HCT116 (cell line): Measurements from ENCODE around the gene USP2. TPM values are rescaled to one million over a fixed set of nuclear protein-coding genes. Genes with fewer than 3 reads are reported as not detected.

Source experiments
- ATAC-seq: fragments of 200-7000 bp; cut with Tn5 transposase; 2 replicates; pipeline ENCODE4 v1.9.1; 2020; ENCODE audit warnings: mild to moderate bottlenecking, moderate library complexity
- BruUV-seq: library from RNA; stranded (reverse); fragments of 400-500 nt; replicated peaks from 2 replicates; lab custom pipeline; 2021; lab: Mats Ljungman, UMichigan
- CTCF ChIA-PET: fragments of 300-600 bp; sonication (Branson Sonifier 250); formaldehyde crosslinking; loops from one replicate; lab custom pipeline; 2021; ENCODE audit warnings: antibody characterized with exemption; lab: Charles Lee
- POLR2A ChIA-PET: fragments of 300-600, 350-600 bp; sonication (Branson Sonifier 250); formaldehyde crosslinking; loops from one replicate; lab custom pipeline; 2021; ENCODE audit warnings: antibody characterized with exemption; lab: Charles Lee
- RAD21 ChIA-PET, 2 experiments: fragments of 300-600 bp; sonication (Branson Sonifier 250); formaldehyde crosslinking; loops; one replicate each; lab custom pipeline; 2023; ENCODE audit warnings: low total read pairs in 2 of 2; ENCODE audit not compliant: uncharacterized antibody in 2 of 2, unreplicated experiment in 2 of 2, low non-redundant PET in 1 of 2; lab: Charles Lee
- DNase-seq: peaks from one replicate; pipeline ENCODE4 v3.0.0-alpha.2; 2010; ENCODE audit warnings: low read depth, low spot score
- H2AFZ ChIP-seq: fragments of 200-600 bp; shearing (Covaris generic), sonication (generic); 2 replicates; pipeline ENCODE4 v1.6.1; 2017; ENCODE audit warnings: low read depth, mixed run types, mixed read lengths, antibody characterized with exemption, low read length; ENCODE audit not compliant: poor library complexity, severe bottlenecking
- H3K27ac ChIP-seq: 2 replicates; pipeline ENCODE4 v1.5.1; 2012; ENCODE audit warnings: low read depth, low read length
- H3K27me3 ChIP-seq: fragments of 200-600 bp; sonication (generic); 2 replicates; pipeline ENCODE4 v1.6.1; 2016; ENCODE audit warnings: mixed run types, low read length, mixed read lengths; ENCODE audit not compliant: insufficient read depth
- H3K36me3 ChIP-seq, 2 experiments: fragments of 200-500 bp in 1 of 2; fragments of 200-600 bp in 1 of 2; sonication (Bioruptor generic) in 1 of 2; sonication (generic) in 1 of 2; 2 replicates each; pipeline versions ENCODE4 v1.5.1 to v1.6.1; 2014 to 2016; ENCODE audit warnings: low read length in 2 of 2, inconsistent platforms in 1 of 2, mixed read lengths in 1 of 2, mixed run types in 1 of 2; ENCODE audit not compliant: insufficient read depth in 2 of 2, control insufficient read depth in 1 of 2
- H3K4me1 ChIP-seq, 2 experiments: fragments of 200-600 bp in 1 of 2; sonication (generic) in 1 of 2; 2 replicates each; pipeline versions ENCODE4 v1.5.1 to v1.6.1; 2012 to 2017; ENCODE audit warnings: low read length in 2 of 2, inconsistent platforms in 1 of 2, mild to moderate bottlenecking in 1 of 2, mixed read lengths in 1 of 2, mixed run types in 1 of 2, moderate library complexity in 1 of 2; ENCODE audit not compliant: insufficient read depth in 2 of 2, control insufficient read depth in 1 of 2
- H3K4me2 ChIP-seq: fragments of 200-600 bp; sonication (generic); 2 replicates; pipeline ENCODE4 v1.6.1; 2017; ENCODE audit warnings: mixed run types, low read length, mixed read lengths
- H3K4me3 ChIP-seq, 2 experiments: fragments of 200-600 bp in 1 of 2; sonication (generic) in 1 of 2; replicated peaks in 1 of 2; 2 replicates each; pipeline ENCODE4 v1.5.1; 2011 to 2016; ENCODE audit warnings: low read length in 2 of 2, control low read depth in 1 of 2, low read depth in 1 of 2, mild to moderate bottlenecking in 1 of 2, mixed read lengths in 1 of 2, mixed run types in 1 of 2
- H3K79me2 ChIP-seq: fragments of 200-600 bp; sonication (generic); 2 replicates; pipeline ENCODE4 v1.6.1; 2017; ENCODE audit warnings: mild to moderate bottlenecking, mixed run types, low read length, moderate library complexity, mixed read lengths; ENCODE audit not compliant: insufficient read depth
- H3K9ac ChIP-seq: fragments of 200-600 bp; sonication (generic); 2 replicates; pipeline ENCODE4 v1.6.1; 2016; ENCODE audit warnings: low read length, mixed read lengths
- H3K9me2 ChIP-seq: fragments of 200-600 bp; sonication (generic), shearing (Covaris generic); 2 replicates; pipeline ENCODE4 v1.6.1; 2017; ENCODE audit warnings: mixed run types, mild to moderate bottlenecking, moderate library complexity; ENCODE audit not compliant: insufficient read depth
- H3K9me3 ChIP-seq, 2 experiments: fragments of 200-500 bp in 1 of 2; fragments of 200-600 bp in 1 of 2; sonication (Bioruptor generic) in 1 of 2; sonication (generic) in 1 of 2; 2 replicates each; pipeline ENCODE4 v1.6.1; 2014 to 2017; ENCODE audit warnings: low read length in 2 of 2, mixed read lengths in 2 of 2, inconsistent platforms in 1 of 2, low read depth in 1 of 2, mild to moderate bottlenecking in 1 of 2, mixed run types in 1 of 2, moderate library complexity in 1 of 2; ENCODE audit not compliant: control insufficient read depth in 1 of 2, insufficient read depth in 1 of 2
- H4K20me1 ChIP-seq: fragments of 200-600 bp; sonication (generic), shearing (Covaris generic); 2 replicates; pipeline ENCODE4 v1.6.1; 2017; ENCODE audit warnings: mixed run types, mild to moderate bottlenecking, moderate library complexity; ENCODE audit not compliant: insufficient read depth
- ATF3 ChIP-seq: IDR thresholded peaks from 2 replicates; pipeline ENCODE4 v1.6.1; 2012
- CBX3 ChIP-seq: IDR thresholded peaks from 2 replicates; pipeline ENCODE4 v1.6.1; 2012; ENCODE audit warnings: low read depth
- CEBPB ChIP-seq: IDR thresholded peaks from 2 replicates; pipeline ENCODE4 v1.6.1; 2012; ENCODE audit warnings: low read depth
- CTCF ChIP-seq, 3 experiments: fragments of 200-600 bp in 1 of 3; sonication (generic) in 1 of 3; IDR thresholded peaks in 2 of 3; conservative IDR thresholded peaks in 1 of 3; 2 replicates each; pipeline ENCODE4 v1.5.1; 2012 to 2017; ENCODE audit warnings: low read depth in 2 of 3, low read length in 2 of 3, antibody characterized with exemption in 1 of 3, borderline replicate concordance in 1 of 3, control low read depth in 1 of 3, mild to moderate bottlenecking in 1 of 3, mixed read lengths in 1 of 3, mixed run types in 1 of 3, moderate library complexity in 1 of 3; ENCODE audit not compliant: insufficient read depth in 1 of 3
- EGR1 ChIP-seq: IDR thresholded peaks from 2 replicates; pipeline ENCODE4 v1.6.1; 2012; ENCODE audit warnings: low read depth
- EZH2 ChIP-seq: fragments of 200-600 bp; sonication (generic); IDR thresholded peaks from 2 replicates; pipeline ENCODE4 v1.6.1; 2017; ENCODE audit warnings: antibody characterized with exemption, mixed run types
- EZH2phosphoT487 ChIP-seq: fragments of 200-600 bp; IDR thresholded peaks from 2 replicates; pipeline ENCODE4 v1.6.1; 2018; ENCODE audit warnings: antibody characterized with exemption, borderline replicate concordance
- POLR2AphosphoS5 ChIP-seq: IDR thresholded peaks from 2 replicates; pipeline ENCODE4 v1.6.1; 2011; ENCODE audit warnings: mild to moderate bottlenecking, low read depth, low read length, moderate library complexity
- RAD21 ChIP-seq: IDR thresholded peaks from 2 replicates; pipeline ENCODE4 v1.6.1; 2012; ENCODE audit warnings: low read depth, mild to moderate bottlenecking
- SP1 ChIP-seq: IDR thresholded peaks from 2 replicates; pipeline ENCODE4 v1.6.1; 2012; ENCODE audit warnings: low read depth
- SRF ChIP-seq: IDR thresholded peaks from 2 replicates; pipeline ENCODE4 v1.6.1; 2012; ENCODE audit warnings: low read depth
- ZNF274 ChIP-seq: fragments of 200-500 bp; sonication (Bioruptor generic); IDR thresholded peaks from 2 replicates; pipeline ENCODE4 v1.6.1; 2014; ENCODE audit warnings: mild to moderate bottlenecking, low read depth, low read length, inconsistent platforms
- intact Hi-C: fragments of 100-400 bp; cut with micrococcal nuclease; formaldehyde crosslinking; loops from 2 replicates; pipeline ENCODE4 v1.10.0; 2022
- total RNA-seq: library from RNA; stranded (reverse); gene quantifications from one replicate; pipeline ENCODE4 v1.2.1, GENCODE V29; 2021; ENCODE audit not compliant: unreplicated experiment

USP2 gene
- total RNA-seq, 1 experiment from 2014 or later: 5.0 TPM

DNA sequence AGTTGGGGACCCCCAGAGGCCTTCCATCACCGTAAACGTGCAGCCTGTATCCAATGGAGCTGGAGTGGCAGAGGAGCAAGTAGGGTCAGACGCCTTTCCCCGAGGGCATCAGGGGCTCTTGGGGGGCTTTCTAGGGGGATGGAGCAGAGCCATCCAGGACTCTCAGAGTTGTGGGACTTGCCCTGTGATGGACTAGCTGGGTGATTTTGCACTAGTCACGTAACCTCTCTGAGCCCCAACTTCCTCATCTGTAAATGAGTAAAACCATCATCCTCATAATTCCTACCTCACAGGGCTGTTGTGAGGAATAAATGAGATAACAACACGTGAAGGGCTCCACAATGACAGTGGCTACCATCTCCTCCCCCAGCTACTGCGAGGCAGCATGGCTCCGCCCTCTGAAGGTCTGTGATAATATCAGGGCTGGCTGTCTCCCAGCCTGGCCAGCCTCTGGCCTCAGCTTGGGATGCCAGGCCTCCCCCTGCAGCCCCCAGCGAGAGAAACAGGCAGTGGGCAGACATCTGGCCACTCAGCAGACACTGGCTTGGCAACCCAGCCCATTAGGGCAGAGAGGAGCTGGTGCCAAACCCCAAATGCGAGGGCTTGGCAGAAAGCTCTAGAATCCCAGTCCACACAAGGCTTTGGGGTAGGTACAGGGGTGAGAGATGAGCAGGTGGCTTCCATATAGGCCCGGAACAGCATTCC lies 6.7 kb downstream of the USP2 start:
- Histone ChIP-seq H3K27me3 (no peaks in the 10 kb centered on the region), H3K9me2 (no peaks in the 10 kb centered on the region), H3K36me3 (no peaks in the 10 kb centered on the region), H3K9me3 (no peaks in the 10 kb centered on the region), H3K27ac (no peak overlapping the region), H3K4me3 (no peak overlapping the region), H3K4me1 (peaks cover 12 to 36% of the 10 kb centered on the region in 2 experiments; a peak in 2 of 4 replicates), H3K79me2 (no peaks in the 10 kb centered on the region), H4K20me1 (no peaks in the 10 kb centered on the region), H3K9ac (no peak overlapping the region), H3K4me2 (no peak overlapping the region), H2AFZ (no peak overlapping the region)
- intact Hi-C loops: loop anchor here (1.0 kb wide), 1 partner anchor 18 kb away; no protein-coding TSS in a partner anchor
- CTCF ChIA-PET: interaction anchor here (0.5 to 7.5 kb wide), 13 partner anchors 10 to 733 kb away, joined by 3 to 54 read pairs (median 5); partner anchors contain the start of genes CBL, DPAGT1 and NLRX1
- POLR2A ChIA-PET: interaction anchor here (1.4 kb wide), 1 partner anchor 37 kb away, joined by 3 read pairs; no protein-coding TSS in a partner anchor
- BruUV-seq: no TSS peak
- DNase-seq (no peak), ATAC-seq (no peak)
- RAD21 ChIA-PET: interaction anchor here (0.6 to 0.9 kb wide), 2 partner anchors 18 to 19 kb away, joined by 3 to 4 read pairs; no protein-coding TSS in a partner anchor
- TF ChIP-seq EZH2: no peak
- no peak for TF ChIP-seq ATF3

DNA sequence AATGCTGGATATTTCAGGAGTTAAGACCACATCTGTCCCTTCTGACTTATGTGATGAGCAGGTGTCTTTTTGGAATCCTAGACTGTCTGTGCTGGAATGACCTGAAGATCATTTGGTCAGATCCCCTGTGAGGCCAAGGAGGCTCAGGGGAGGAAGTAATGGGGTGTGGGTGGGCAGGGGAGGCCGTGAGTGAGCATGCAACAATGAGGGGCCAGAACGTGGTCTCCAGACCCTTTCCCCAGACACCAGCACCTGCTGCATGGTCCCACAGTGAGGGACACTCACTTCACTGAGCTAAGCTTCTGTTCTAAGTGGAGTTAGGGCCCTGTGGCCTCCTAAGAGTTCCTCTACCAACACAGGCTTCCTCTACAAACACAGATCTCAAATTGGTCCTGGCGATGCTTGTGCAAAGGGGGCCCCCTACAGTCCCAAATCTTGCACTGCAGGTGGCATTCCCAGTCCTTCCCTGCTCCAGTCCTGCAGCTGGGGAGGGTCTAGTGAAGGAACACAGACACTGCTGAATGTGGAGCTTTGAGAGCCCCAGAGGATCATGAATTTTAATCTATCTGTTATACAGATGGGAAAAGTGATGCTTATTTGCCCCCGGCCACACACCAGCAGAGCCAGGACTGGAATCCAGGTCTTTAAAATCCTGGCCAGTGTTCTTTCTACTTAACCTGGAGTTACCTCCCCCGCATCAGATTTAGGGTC lies 7.4 kb downstream of the USP2 start:
- Histone ChIP-seq H3K27me3 (no peaks in the 10 kb centered on the region), H3K4me2 (no peak overlapping the region), H2AFZ (no peak overlapping the region), H3K79me2 (no peaks in the 10 kb centered on the region), H3K4me3 (no peak overlapping the region), H3K36me3 (no peaks in the 10 kb centered on the region), H3K4me1 (peaks cover 19 to 39% of the 10 kb centered on the region in 2 experiments), H3K27ac (no peak overlapping the region), H4K20me1 (no peaks in the 10 kb centered on the region), H3K9me2 (no peaks in the 10 kb centered on the region), H3K9me3 (no peaks in the 10 kb centered on the region), H3K9ac (no peak overlapping the region)
- DNase-seq (no peak), ATAC-seq (peak; percentile 80)
- POLR2A ChIA-PET: interaction anchor here (1.4 kb wide), 1 partner anchor 36 kb away, joined by 3 read pairs; no protein-coding TSS in a partner anchor
- CTCF ChIA-PET: interaction anchor here (0.5 to 7.5 kb wide), 11 partner anchors 9 to 732 kb away, joined by 3 to 54 read pairs (median 5); partner anchors contain the start of genes CBL, DPAGT1 and NLRX1
- BruUV-seq: no TSS peak
- intact Hi-C loops: loop anchor here (1.0 kb wide), 1 partner anchor 18 kb away; no protein-coding TSS in a partner anchor
- RAD21 ChIA-PET: interaction anchor here (0.6 to 0.9 kb wide), 2 partner anchors 18 kb away, joined by 3 to 4 read pairs; no protein-coding TSS in a partner anchor
- TF ChIP-seq CTCF (IDR thresholded peaks at IDR 0.05 in 2 of 3, conservative IDR thresholded peaks at IDR 0.05 in 1 of 3; ENCODE audit: borderline replicate concordance in 1 of 3, insufficient read depth in 1 of 3, low read depth in 2 of 3, low read length in 2 of 3) (peak; percentile 94 to 96 (median 95)), EGR1 (no peak), SP1 (no peak), ZNF274 (no peak), CBX3 (no peak), RAD21 (peak; percentile 96), POLR2AphosphoS5 (no peak), CEBPB (no peak), EZH2phosphoT487 (no peak), EZH2 (no peak), ATF3 (no peak), SRF (no peak)
